Measurements from ENCODE around the gene TMEM87A.

DNA sequence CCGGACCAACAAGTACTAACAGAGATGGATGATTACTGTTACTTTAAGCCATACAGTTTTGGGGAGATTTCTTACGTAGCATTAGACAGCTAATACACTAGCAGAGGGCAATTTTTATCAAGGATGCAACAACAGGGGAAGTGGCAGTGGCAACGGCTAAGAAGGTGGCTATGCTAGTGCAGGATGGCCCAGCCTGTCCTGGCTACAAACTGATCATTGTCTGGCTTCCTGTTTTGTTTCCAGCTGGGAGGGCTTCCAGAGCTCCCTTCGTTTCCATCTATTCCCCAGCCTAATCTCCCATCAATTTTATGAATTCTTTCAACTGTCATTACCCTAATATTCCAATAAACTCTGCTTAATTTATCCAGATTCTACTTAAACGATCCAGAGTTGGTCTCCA, 100.8 kb downstream of the TMEM87A start:
- TF ChIP-seq CTCF (IDR thresholded peaks at IDR 0.05) (no peak), POLR2AphosphoS5 (IDR thresholded peaks at IDR 0.05) (no peak), POLR2A (IDR thresholded peaks at IDR 0.05) (no peak)

All from suprapubic skin (tissue), 4 donors.